Right lobe of liver (tissue), 4 donors: ENCODE data around the gene MAPT.

Source experiments
- CTCF ChIP-seq, 4 donors: fragments of 200-600 bp in 3 of 4; fragments of 450-650 bp in 1 of 4; IDR thresholded peaks; one replicate each; pipeline versions ENCODE4 v1.5.1 to v1.8.0; 2016 to 2022; ENCODE audit warnings: antibody characterized with exemption in 4 of 4, mild to moderate bottlenecking in 2 of 4
- POLR2A ChIP-seq: fragments of 450-650 bp; IDR thresholded peaks from one replicate; pipeline ENCODE4 v1.6.1; 2017; ENCODE audit warnings: antibody characterized with exemption, mild to moderate bottlenecking
- donor health status: DM: no; HTN: no; CAD: no.
- donor health status: DM: no; HTN: no; CAD: no.
- donor health status: DM: no; HTN: yes; CAD: no.

GRCh38 chr17:46024590-46024989 lies 130.2 kb downstream of the MAPT start:
- TF ChIP-seq CTCF (IDR thresholded peaks at IDR 0.05) (no peak), POLR2A (no peak)
